ENCODE measurements around the gene KLHL3. TPM values are rescaled to one million over a fixed set of nuclear protein-coding genes. Genes with fewer than 3 reads are reported as not detected.

The KLHL3 gene
- total RNA-seq, 1 experiment from 2014 or later, result 15.7 TPM

GRCh38 chr5:137630972-137631370 lies 104.9 kb downstream of the KLHL3 start (continued):
- TF ChIP-seq IRF1 (CRISPR knock-in tag; IDR thresholded peaks at IDR 0.05), result no peak
- TF ChIP-seq ETV6 (CRISPR knock-in tag; IDR thresholded peaks at IDR 0.05), result no peak
- TF ChIP-seq KAT7 (CRISPR knock-in tag; IDR thresholded peaks at IDR 0.05; ENCODE audit: borderline replicate concordance), result no peak
- no peak for TF ChIP-seq CTCF (IDR thresholded peaks at IDR 0.05)

DNA sequence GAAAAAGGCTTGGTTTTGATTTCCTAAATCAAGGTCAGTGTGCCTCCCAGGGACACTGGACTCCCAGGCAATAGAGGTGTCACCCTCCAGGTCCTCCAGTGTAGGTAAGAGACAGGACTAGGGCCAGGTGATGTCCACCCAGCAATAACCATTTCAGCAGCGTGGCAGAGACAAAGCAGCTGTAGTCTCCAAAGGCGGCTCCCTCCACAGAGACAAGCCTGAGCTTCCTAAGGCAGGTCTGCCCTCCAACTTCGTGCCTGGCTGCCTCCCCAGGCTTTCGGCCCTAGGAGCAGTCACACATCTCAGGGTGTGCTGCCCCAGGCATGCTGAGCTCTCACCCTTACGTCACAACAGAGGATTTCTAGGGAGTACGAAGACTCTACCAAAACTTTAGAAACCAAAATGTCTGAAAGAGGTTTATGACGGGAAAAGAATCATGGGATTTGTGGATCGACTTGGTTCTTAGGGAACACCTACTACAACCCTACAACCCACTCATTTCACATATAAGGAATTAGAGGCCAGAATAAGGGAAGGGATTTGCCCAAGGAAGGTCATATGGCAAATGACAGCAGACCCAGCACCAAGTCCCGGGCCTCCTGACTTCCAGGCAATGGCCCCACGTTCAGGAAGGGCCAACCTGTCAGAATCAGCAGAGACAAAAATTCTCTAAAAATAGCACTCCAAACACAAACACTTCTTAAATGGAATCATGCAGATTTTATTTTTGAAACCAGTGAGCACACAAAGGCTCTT lies 105.5 kb downstream of the KLHL3 start:
- Mint-ChIP-seq H3K4me3 (no peak overlapping the region), H3K27ac (peak overlapping the region; percentile 87), H3K9me3 (no peaks in the 10 kb centered on the region), H3K4me1 (peaks cover 11% of the 10 kb centered on the region), H3K36me3 (no peaks in the 10 kb centered on the region; the same call in 1 of the 2 replicates), H3K27me3 (ENCODE audit: low read depth) (no peaks in the 10 kb centered on the region)
- POLR2A ChIA-PET, result no interaction called here
- ATAC-seq (peak; percentile 25), DNase-seq (ENCODE audit: low spot score) (no peak)
- CTCF ChIA-PET, result interaction anchor here (0.5 to 3.5 kb wide), 48 partner anchors 11 to 437 kb away, joined by 3 to 135 read pairs (median 6); partner anchors contain the start of genes HNRNPA0, KLHL3 and PKD2L2
- TF ChIP-seq, protein P1, sequence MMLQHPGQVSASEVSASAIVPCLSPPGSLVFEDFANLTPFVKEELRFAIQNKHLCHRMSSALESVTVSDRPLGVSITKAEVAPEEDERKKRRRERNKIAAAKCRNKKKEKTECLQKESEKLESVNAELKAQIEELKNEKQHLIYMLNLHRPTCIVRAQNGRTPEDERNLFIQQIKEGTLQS (CRISPR knock-in tag; conservative IDR thresholded peaks at IDR 0.05), result no peak
- TF ChIP-seq, protein P2, sequence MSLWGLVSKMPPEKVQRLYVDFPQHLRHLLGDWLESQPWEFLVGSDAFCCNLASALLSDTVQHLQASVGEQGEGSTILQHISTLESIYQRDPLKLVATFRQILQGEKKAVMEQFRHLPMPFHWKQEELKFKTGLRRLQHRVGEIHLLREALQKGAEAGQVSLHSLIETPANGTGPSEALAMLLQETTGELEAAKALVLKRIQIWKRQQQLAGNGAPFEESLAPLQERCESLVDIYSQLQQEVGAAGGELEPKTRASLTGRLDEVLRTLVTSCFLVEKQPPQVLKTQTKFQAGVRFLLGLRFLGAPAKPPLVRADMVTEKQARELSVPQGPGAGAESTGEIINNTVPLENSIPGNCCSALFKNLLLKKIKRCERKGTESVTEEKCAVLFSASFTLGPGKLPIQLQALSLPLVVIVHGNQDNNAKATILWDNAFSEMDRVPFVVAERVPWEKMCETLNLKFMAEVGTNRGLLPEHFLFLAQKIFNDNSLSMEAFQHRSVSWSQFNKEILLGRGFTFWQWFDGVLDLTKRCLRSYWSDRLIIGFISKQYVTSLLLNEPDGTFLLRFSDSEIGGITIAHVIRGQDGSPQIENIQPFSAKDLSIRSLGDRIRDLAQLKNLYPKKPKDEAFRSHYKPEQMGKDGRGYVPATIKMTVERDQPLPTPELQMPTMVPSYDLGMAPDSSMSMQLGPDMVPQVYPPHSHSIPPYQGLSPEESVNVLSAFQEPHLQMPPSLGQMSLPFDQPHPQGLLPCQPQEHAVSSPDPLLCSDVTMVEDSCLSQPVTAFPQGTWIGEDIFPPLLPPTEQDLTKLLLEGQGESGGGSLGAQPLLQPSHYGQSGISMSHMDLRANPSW (CRISPR knock-in tag; conservative IDR thresholded peaks at IDR 0.05; ENCODE audit: low read depth), result no peak
- TF ChIP-seq RORB (CRISPR knock-in tag; IDR thresholded peaks at IDR 0.05), result no peak
- TF ChIP-seq RELA (CRISPR knock-in tag; IDR thresholded peaks at IDR 0.05; ENCODE audit: borderline replicate concordance), result no peak
- no peak for TF ChIP-seq HMGA2 (CRISPR knock-in tag; IDR thresholded peaks at IDR 0.05)
- TF ChIP-seq ZSCAN18 (CRISPR knock-in tag; IDR thresholded peaks at IDR 0.05), result no peak
- no peak for TF ChIP-seq PRRX2 (CRISPR knock-in tag; IDR thresholded peaks at IDR 0.05)

DNA sequence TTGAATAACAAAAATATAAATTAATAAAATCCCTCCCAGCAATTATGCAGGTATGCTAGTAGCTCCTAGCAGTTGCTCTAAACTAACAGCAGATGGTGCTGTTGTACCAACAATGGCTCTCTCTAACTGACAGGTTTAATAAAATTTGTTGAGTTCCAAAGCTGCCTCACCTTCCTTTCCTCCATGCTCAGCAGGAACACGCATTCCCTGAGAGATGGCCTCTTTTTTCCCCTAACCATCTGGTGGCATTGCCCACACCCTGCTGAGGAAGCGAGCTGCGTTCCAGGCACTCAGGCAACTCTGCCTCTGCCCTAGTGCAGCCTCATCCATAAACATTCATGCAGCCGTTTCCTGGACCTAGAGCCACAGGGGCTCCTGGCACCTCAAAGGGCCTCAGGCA lies 106.2 kb downstream of the KLHL3 start:
- ChIA-PET POLR2A (interaction anchor here (1.2 kb wide), 1 partner anchor 106 kb away, joined by 4 read pairs; the partner anchor contains the start of gene KLHL3), CTCF (interaction anchor here (0.5 to 3.5 kb wide), 58 partner anchors 10 to 505 kb away, joined by 3 to 135 read pairs (median 5); partner anchors contain the start of genes HNRNPA0, KLHL3 and PKD2L2)
- no peak overlapping the region for H3K27ac Mint-ChIP-seq
- no peaks in the 10 kb centered on the region; the same call in 1 of the 2 replicates for H3K36me3 Mint-ChIP-seq
- peak; percentile 88 for ATAC-seq
- no peaks in the 10 kb centered on the region for H3K27me3 Mint-ChIP-seq (ENCODE audit: low read depth)
- H3K4me1 Mint-ChIP-seq, result peaks cover 10% of the 10 kb centered on the region
- peak; percentile 46 for DNase-seq (ENCODE audit: low spot score)
- TF ChIP-seq ZNF138 (CRISPR knock-in tag; conservative IDR thresholded peaks at IDR 0.05) (no peak), CTCF (IDR thresholded peaks at IDR 0.05) (peak; percentile 92), ZSCAN18 (CRISPR knock-in tag; IDR thresholded peaks at IDR 0.05) (0 out of 2 replicates have a peak, but pooled peaks have one; percentile 18), ETV6 (CRISPR knock-in tag; IDR thresholded peaks at IDR 0.05) (no peak)
- H3K9me3 Mint-ChIP-seq, result no peaks in the 10 kb centered on the region
- H3K4me3 Mint-ChIP-seq, result peak overlapping the region; percentile 30; the same call in 1 of the 2 replicates
